Esophagus muscularis mucosa (tissue), 4 donors: ENCODE results near the gene IFI27L2. TPM values are rescaled to one million over a fixed set of nuclear protein-coding genes. Genes with fewer than 3 reads are reported as not detected.

Experiments used
- DNase-seq: peaks from one replicate; pipeline ENCODE4 v3.0.0-alpha.2; 2017; ENCODE audit errors: extremely low spot score
- H3K27ac ChIP-seq, 4 donors: fragments of 200-600 bp; sonication (generic); replicated peaks in 1 of 4; 1 replicate in 3 of 4; 2 replicates in 1 of 4; pipeline ENCODE4 v1.5.1; 2016 to 2019; ENCODE audit warnings: mild to moderate bottlenecking in 1 of 4
- H3K27me3 ChIP-seq, 4 donors: fragments of 200-600 bp; sonication (generic); one replicate each; pipeline versions ENCODE4 v1.5.1 to v1.6.0; 2016 to 2019
- H3K36me3 ChIP-seq, 4 donors: fragments of 200-600 bp; sonication (generic); one replicate each; pipeline ENCODE4 v1.5.1; 2016 to 2019
- H3K4me1 ChIP-seq, 4 donors: fragments of 200-600 bp; sonication (generic); one replicate each; pipeline ENCODE4 v1.5.1; 2016 to 2019
- H3K4me3 ChIP-seq, 4 donors: fragments of 200-600 bp; sonication (generic); 1 replicate in 2 of 4; 2 replicates in 2 of 4; pipeline ENCODE4 v1.5.1; 2016 to 2019; ENCODE audit warnings: mild to moderate bottlenecking in 4 of 4, moderate library complexity in 1 of 4
- H3K9me3 ChIP-seq, 4 donors: fragments of 200-600 bp; sonication (generic); 1 replicate in 3 of 4; 2 replicates in 1 of 4; pipeline ENCODE4 v1.5.1; 2016 to 2019
- EP300 ChIP-seq: sonication (generic); formaldehyde crosslinking; IDR thresholded peaks from one replicate; pipeline ENCODE4 v1.6.1; 2017; ENCODE audit warnings: antibody characterized with exemption
- POLR2A ChIP-seq: fragments of 450-650 bp; IDR thresholded peaks from one replicate; pipeline ENCODE4 v1.6.1; 2017; ENCODE audit warnings: antibody characterized with exemption, moderate library complexity, mild to moderate bottlenecking, low read depth
- POLR2AphosphoS5 ChIP-seq, 2 donors: sonication (generic); formaldehyde crosslinking; IDR thresholded peaks; one replicate each; pipeline ENCODE4 v1.6.1; 2017; ENCODE audit warnings: antibody characterized with exemption in 2 of 2
- WGBS: methylation state at CpG from one replicate; pipeline ENCODE4 v1.1.5; 2018; 5-methylcytosine and 5-hydroxymethylcytosine counted together
- intact Hi-C: fragments of 100-400 bp; cut with DNase I; formaldehyde crosslinking; loops from one replicate; pipeline ENCODE4 v1.15.1; 2023
- total RNA-seq, 4 donors: library from RNA; depleted of rRNA; stranded (reverse); fragments of >200 nt; gene quantifications; one replicate each; pipeline versions ENCODE4 v1.1.0 to v1.2.1, GENCODE V29; 2016
- TF ChIP-seq, protein P1 (sequence below), 3 experiments: fragments of 200-600 bp in 2 of 3; fragments of 450-650 bp in 1 of 3; sonication (generic) in 2 of 3; IDR thresholded peaks; one replicate each; pipeline ENCODE4 v1.5.1; 2017 to 2019; ENCODE audit warnings: antibody characterized with exemption in 3 of 3, mild to moderate bottlenecking in 2 of 3, moderate library complexity in 1 of 3

Gene IFI27L2
- total RNA-seq, 4 donors from 2014 or later = 38.8 to 83.9 (median 64.7) TPM

- TF ChIP-seq, protein P1, sequence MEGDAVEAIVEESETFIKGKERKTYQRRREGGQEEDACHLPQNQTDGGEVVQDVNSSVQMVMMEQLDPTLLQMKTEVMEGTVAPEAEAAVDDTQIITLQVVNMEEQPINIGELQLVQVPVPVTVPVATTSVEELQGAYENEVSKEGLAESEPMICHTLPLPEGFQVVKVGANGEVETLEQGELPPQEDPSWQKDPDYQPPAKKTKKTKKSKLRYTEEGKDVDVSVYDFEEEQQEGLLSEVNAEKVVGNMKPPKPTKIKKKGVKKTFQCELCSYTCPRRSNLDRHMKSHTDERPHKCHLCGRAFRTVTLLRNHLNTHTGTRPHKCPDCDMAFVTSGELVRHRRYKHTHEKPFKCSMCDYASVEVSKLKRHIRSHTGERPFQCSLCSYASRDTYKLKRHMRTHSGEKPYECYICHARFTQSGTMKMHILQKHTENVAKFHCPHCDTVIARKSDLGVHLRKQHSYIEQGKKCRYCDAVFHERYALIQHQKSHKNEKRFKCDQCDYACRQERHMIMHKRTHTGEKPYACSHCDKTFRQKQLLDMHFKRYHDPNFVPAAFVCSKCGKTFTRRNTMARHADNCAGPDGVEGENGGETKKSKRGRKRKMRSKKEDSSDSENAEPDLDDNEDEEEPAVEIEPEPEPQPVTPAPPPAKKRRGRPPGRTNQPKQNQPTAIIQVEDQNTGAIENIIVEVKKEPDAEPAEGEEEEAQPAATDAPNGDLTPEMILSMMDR (IDR thresholded peaks at IDR 0.05) = no peak
- no peak for TF ChIP-seq POLR2AphosphoS5 (IDR thresholded peaks at IDR 0.05)
- 70% methylated on average over 4 of the region's 4 CpGs for WGBS
- H3K27ac ChIP-seq = no peak overlapping the region
- H3K36me3 ChIP-seq = peaks cover 0 to 17% (median 6%) of the 10 kb centered on the region in 4 donors
- DNase-seq = no peak
- no peaks in the 10 kb centered on the region for H3K9me3 ChIP-seq
- H3K27me3 ChIP-seq = no peaks in the 10 kb centered on the region
- no peaks in the 10 kb centered on the region for H3K4me1 ChIP-seq
- no peak overlapping the region for H3K4me3 ChIP-seq
- intact Hi-C loops = no loop called here
Observed at GRCh38 chr14:94100847-94101246, 28.6 kb downstream of the IFI27L2 start.

GRCh38 chr14:94099006-94099405 lies 30.4 kb downstream of the IFI27L2 start:
- Histone ChIP-seq H3K27ac (no peak overlapping the region), H3K9me3 (no peaks in the 10 kb centered on the region), H3K4me3 (no peak overlapping the region), H3K4me1 (no peaks in the 10 kb centered on the region), H3K27me3 (no peaks in the 10 kb centered on the region), H3K36me3 (peaks cover 0 to 17% (median 6%) of the 10 kb centered on the region in 4 donors)
- over 99% methylated on average over 6 of the region's 6 CpGs for WGBS
- no peak for DNase-seq
- TF ChIP-seq POLR2A (no peak), POLR2AphosphoS5 (IDR thresholded peaks at IDR 0.05) (no peak)
- TF ChIP-seq, protein P1 (IDR thresholded peaks at IDR 0.05) = no peak
- intact Hi-C loops = no loop called here

GRCh38 chr14:94098326-94098992 lies 30.9 kb downstream of the IFI27L2 start:
- WGBS = 61% methylated on average over 10 of the region's 10 CpGs
- Histone ChIP-seq H3K9me3 (no peaks in the 10 kb centered on the region), H3K27me3 (no peaks in the 10 kb centered on the region), H3K4me1 (no peaks in the 10 kb centered on the region), H3K27ac (no peak overlapping the region), H3K4me3 (no peak overlapping the region), H3K36me3 (peaks cover 0 to 17% (median 6%) of the 10 kb centered on the region in 4 donors)
- TF ChIP-seq EP300 (no peak), POLR2A (no peak), POLR2AphosphoS5 (IDR thresholded peaks at IDR 0.05) (no peak)
- TF ChIP-seq, protein P1 (IDR thresholded peaks at IDR 0.05) = no peak
- intact Hi-C loops = no loop called here
- DNase-seq = no peak

DNA sequence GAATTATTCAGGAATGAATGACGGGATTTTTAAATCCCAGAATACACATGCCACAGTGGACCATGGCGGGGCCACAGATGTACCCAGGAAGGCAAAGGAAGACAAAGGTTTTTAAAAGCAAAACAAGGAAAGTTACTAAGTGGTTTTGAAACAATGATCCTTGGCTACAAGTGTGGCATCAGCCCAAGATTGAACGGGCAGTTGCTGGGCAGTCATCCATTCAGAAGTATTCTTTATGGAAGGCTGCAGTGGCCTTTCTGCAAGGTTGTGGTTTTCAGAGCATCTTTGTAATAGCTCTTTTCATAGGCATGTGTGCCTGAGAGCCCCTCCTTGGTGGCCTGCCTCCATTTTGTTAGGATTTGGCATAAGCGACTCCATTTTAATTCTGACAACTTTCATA lies 32.3 kb downstream of the IFI27L2 start:
- Histone ChIP-seq H3K4me3 (no peak overlapping the region), H3K36me3 (peaks cover 0 to 17% (median 6%) of the 10 kb centered on the region in 4 donors), H3K9me3 (no peaks in the 10 kb centered on the region), H3K27ac (no peak overlapping the region), H3K4me1 (no peaks in the 10 kb centered on the region), H3K27me3 (no peaks in the 10 kb centered on the region)
- intact Hi-C loops = no loop called here
- WGBS = 95% methylated on average over 4 of the region's 4 CpGs
- no peak for TF ChIP-seq POLR2AphosphoS5 (IDR thresholded peaks at IDR 0.05)
- TF ChIP-seq EP300 = no peak
- TF ChIP-seq POLR2A = no peak
- TF ChIP-seq, protein P1 (IDR thresholded peaks at IDR 0.05) = no peak
- no peak for DNase-seq

DNA sequence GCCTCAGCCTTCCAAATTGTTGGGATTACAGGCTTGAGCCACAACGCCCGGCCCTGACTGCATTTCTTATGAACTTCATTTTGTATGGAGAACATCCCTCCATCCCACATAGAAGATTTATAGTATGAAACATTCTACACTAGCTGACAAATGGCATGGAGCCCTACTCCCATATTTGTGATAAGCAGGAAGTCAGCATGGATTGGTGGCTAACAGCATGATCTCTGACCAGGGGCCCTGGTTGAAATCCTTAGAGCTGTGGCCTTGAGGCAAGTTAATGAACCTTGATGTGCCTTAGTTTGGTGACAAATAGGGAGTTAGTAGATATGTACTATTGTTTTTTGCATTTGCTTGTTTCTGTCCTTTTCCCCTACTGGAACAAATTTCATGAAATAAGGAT lies 36.0 kb downstream of the IFI27L2 start:
- intact Hi-C loops = no loop called here

More for the DNA sequence above, 36.0 kb downstream of the IFI27L2 start:
- no peak for TF ChIP-seq POLR2AphosphoS5 (IDR thresholded peaks at IDR 0.05)
- no peak for TF ChIP-seq EP300
- WGBS = 94% methylated on average over 2 of the region's 2 CpGs
- DNase-seq = peak; percentile 68
- no peaks in the 10 kb centered on the region for H3K27me3 ChIP-seq
- no peaks in the 10 kb centered on the region for H3K9me3 ChIP-seq
- no peak overlapping the region for H3K4me3 ChIP-seq
- H3K27ac ChIP-seq = no peak overlapping the region
- H3K4me1 ChIP-seq = no peaks in the 10 kb centered on the region
- peaks cover 0 to 13% (median 6%) of the 10 kb centered on the region in 4 donors for H3K36me3 ChIP-seq
